Testis (tissue), 2 donors: ENCODE results near the gene SEPHS1.
"Not testable (repeated sequence)": the region's sequence is repeated elsewhere in the genome, so short reads cannot be mapped to it uniquely, and the experiment has no call there.

Experiments used
- POLR2A ChIP-seq: fragments of 450-650 bp; IDR thresholded peaks from one replicate; pipeline ENCODE4 v1.6.1; 2017; ENCODE audit warnings: antibody characterized with exemption, mild to moderate bottlenecking, moderate library complexity
- TF ChIP-seq, protein P1 (sequence below), 3 experiments: fragments of 450-650 bp in 2 of 3; fragments of 200-600 bp in 1 of 3; sonication (generic) in 1 of 3; IDR thresholded peaks; one replicate each; pipeline ENCODE4 v1.5.1; 2016 to 2019; ENCODE audit warnings: antibody characterized with exemption in 3 of 3, mild to moderate bottlenecking in 2 of 3, moderate library complexity in 1 of 3

DNA sequence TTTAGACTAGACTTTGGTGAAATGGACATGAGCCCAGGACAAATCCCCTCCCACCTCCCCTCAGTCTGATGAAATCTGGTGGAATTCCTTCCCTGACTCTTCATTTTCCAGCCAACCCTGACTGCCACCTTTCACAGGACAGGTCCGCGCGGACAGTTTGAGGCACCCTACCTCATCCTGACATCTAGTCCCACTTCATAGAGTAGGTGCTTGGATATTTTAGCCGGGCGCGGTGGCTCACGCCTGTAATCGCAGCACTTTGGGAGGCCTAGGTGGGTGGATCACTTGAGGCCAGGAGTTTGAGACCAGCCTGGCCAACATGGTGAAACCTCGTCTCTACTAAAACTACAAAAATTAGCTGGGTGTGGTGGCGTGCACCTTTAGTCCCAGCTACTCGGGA, 71.9 kb downstream of the SEPHS1 start:
- TF ChIP-seq, protein P1, sequence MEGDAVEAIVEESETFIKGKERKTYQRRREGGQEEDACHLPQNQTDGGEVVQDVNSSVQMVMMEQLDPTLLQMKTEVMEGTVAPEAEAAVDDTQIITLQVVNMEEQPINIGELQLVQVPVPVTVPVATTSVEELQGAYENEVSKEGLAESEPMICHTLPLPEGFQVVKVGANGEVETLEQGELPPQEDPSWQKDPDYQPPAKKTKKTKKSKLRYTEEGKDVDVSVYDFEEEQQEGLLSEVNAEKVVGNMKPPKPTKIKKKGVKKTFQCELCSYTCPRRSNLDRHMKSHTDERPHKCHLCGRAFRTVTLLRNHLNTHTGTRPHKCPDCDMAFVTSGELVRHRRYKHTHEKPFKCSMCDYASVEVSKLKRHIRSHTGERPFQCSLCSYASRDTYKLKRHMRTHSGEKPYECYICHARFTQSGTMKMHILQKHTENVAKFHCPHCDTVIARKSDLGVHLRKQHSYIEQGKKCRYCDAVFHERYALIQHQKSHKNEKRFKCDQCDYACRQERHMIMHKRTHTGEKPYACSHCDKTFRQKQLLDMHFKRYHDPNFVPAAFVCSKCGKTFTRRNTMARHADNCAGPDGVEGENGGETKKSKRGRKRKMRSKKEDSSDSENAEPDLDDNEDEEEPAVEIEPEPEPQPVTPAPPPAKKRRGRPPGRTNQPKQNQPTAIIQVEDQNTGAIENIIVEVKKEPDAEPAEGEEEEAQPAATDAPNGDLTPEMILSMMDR (IDR thresholded peaks at IDR 0.05) = not testable (repeated sequence)
- not testable (repeated sequence) for TF ChIP-seq POLR2A
